HG03066 (cell line): Measurements from ENCODE around the gene SCAMP3.

ENCODE experiments used
- ATAC-seq: cut with Tn5 transposase; IDR thresholded peaks from one replicate; pipeline ENCODE4 v1.9.1; 2021; ENCODE audit warnings: low read depth; ENCODE audit not compliant: unreplicated experiment

SCAMP3 gene

GRCh38 chr1:155286544-155286943, 24.4 kb upstream of the SCAMP3 start:
- no peak for ATAC-seq

GRCh38 chr1:155285631-155286044, 23.5 kb upstream of the SCAMP3 start:
- no peak for ATAC-seq

GRCh38 chr1:155285063-155285462, 22.9 kb upstream of the SCAMP3 start:
- no peak for ATAC-seq

GRCh38 chr1:155284476-155284875, 22.3 kb upstream of the SCAMP3 start:
- no peak for ATAC-seq

GRCh38 chr1:155282488-155283091, 20.4 kb upstream of the SCAMP3 start:
- no peak for ATAC-seq

GRCh38 chr1:155279268-155279667, 17.1 kb upstream of the SCAMP3 start:
- ATAC-seq, result no peak

- no peak for ATAC-seq
These were observed 16.6 kb upstream of the SCAMP3 start for GRCh38 chr1:155278689-155279160.

GRCh38 chr1:155277902-155278688, 15.9 kb upstream of the SCAMP3 start:
- ATAC-seq, result no peak

GRCh38 chr1:155277070-155277901, 15.1 kb upstream of the SCAMP3 start, which contains the start of gene HCN3:
HCN3 (plus strand) TSS chr1:155277463; CDS start chr1:155277591, 128 bp downstream.
- ATAC-seq, result peak; percentile 60

GRCh38 chr1:155273343-155274245, 11.4 kb upstream of the SCAMP3 start, which contains the start of gene CLK2:
CLK2 (minus strand) TSS chr1:155273504; CDS start chr1:155270977, 2,527 bp downstream.
- peak; percentile 68 for ATAC-seq

GRCh38 chr1:155272466-155273342, 10.5 kb upstream of the SCAMP3 start:
- ATAC-seq, result peak; percentile 21

- ATAC-seq, result no peak
These were observed 7.2 kb upstream of the SCAMP3 start for GRCh38 chr1:155269381-155269780.

- ATAC-seq, result no peak
These were observed 6.5 kb upstream of the SCAMP3 start for GRCh38 chr1:155268630-155269029.

- ATAC-seq, result no peak
These were observed 5.2 kb upstream of the SCAMP3 start for GRCh38 chr1:155267373-155267772.

- ATAC-seq, result no peak
These were observed 4.4 kb upstream of the SCAMP3 start for GRCh38 chr1:155266553-155266952.

- ATAC-seq, result no peak
These were observed 907 bp upstream of the SCAMP3 start for GRCh38 chr1:155263067-155263466.

GRCh38 chr1:155261493-155261851, 688 bp downstream of the SCAMP3 start:
- no peak for ATAC-seq

GRCh38 chr1:155260276-155260675, 1.9 kb downstream of the SCAMP3 start:
- ATAC-seq, result no peak
